ENCODE data around the gene TAC4. TPM values are rescaled to one million over a fixed set of nuclear protein-coding genes. Genes with fewer than 3 reads are reported as not detected.
A peak's percentile ranks its signal among the peaks of the same experiment; 100 is the strongest.

The TAC4 gene
- total and polyA plus RNA-seq, 4 donors: not detected

- WGBS, 2 donors: 2 to 4% methylated on average over 17 of the region's 17 CpGs
- DNase-seq: no peak
- Histone ChIP-seq H3K36me3 (ENCODE audit: control insufficient read depth in 1 of 2, insufficient read depth in 2 of 2, low read length in 1 of 2) (no peaks in the 10 kb centered on the region), H3K4me3 (ENCODE audit: low read length in 2 of 2) (peak overlapping the region; percentile 8 to 38), H3K27ac (ENCODE audit: low read depth in 1 of 2, low read length in 2 of 2) (no peak overlapping the region), H3K4me1 (ENCODE audit: control insufficient read depth in 1 of 2, insufficient read depth in 2 of 2, low read length in 2 of 2) (no peaks in the 10 kb centered on the region), H3K27me3 (ENCODE audit: control insufficient read depth in 1 of 2, insufficient read depth in 2 of 2, low read length in 1 of 2) (no peaks in the 10 kb centered on the region), H3K9me3 (ENCODE audit: control insufficient read depth, low read length) (no peaks in the 10 kb centered on the region)
- no peak for ATAC-seq (ENCODE audit: low FRiP score)
- intact Hi-C loops (cut with DNase I): loop anchor here (5.0 kb wide), 3 partner anchors 48 to 222 kb away; partner anchors contain the start of gene TAC4 (in 1 of the 2)
Measured at GRCh38 chr17:49789243-49789578, 58.7 kb downstream of the TAC4 start.

DNA sequence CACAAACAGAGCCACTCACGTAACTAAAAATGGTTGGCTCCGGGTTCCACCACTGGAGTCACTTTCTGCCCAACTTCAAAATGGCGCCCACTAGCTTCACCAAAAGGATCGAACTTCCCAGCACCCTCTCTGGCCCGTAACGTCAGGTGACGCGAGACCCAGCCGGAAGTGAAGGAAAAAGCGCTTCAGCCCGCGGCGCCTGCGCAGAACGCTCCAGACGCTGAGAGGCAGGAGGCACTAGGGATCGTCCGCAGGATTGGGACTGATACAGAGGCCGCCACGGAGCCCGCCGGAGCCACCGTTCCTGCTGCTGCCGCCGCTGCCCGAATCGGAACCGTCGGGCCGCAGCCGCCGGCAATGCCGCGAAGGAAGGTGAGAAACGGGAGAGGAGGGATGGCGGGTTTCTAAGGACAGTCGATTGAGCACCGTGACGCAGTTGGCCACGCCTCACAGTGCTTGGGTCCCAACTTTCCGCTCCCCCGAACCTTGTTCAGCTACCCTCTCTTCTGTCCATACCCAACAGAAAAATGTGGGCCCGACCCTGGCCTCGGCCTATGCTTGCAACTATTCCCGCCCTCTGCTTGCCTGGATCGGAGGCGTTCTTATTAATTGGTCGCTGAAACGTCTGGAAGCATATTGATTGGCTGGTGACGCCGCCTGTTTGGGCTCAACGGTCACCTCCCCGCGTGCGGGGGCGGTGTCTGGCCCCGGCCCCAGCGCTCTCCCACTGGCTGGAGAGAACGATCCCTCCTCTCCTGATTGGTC is 59.2 kb downstream of the TAC4 start, which contains the start of gene KAT7:
KAT7 (plus strand) TSS at position 204 of the 765 bp plus-strand sequence; CDS start at position 358, 154 bp downstream.
- no peaks in the 10 kb centered on the region for H3K4me1 ChIP-seq (ENCODE audit: control insufficient read depth in 1 of 2, insufficient read depth in 2 of 2, low read length in 2 of 2)
- peak within 1 kb of the TSS; percentile 73 to 98 for H3K27ac ChIP-seq (ENCODE audit: low read depth in 1 of 2, low read length in 2 of 2)
- peak; percentile 99 for DNase-seq
- peak within 1 kb of the TSS; percentile 64 to 86 for H3K4me3 ChIP-seq (ENCODE audit: low read length in 2 of 2)
- 0% methylated on average over 59 of the region's 59 CpGs for WGBS, 2 donors
- peak; percentile 98 for ATAC-seq (ENCODE audit: low FRiP score)
- no peaks in the 10 kb centered on the region for H3K9me3 ChIP-seq (ENCODE audit: control insufficient read depth, low read length)
- intact Hi-C loops (cut with DNase I): loop anchor here (1.0 to 5.0 kb wide), 4 partner anchors 24 to 221 kb away; partner anchors contain the start of genes FAM117A (in 1 of the 2) and TAC4 (in 1 of the 2)
- H3K36me3 ChIP-seq (ENCODE audit: control insufficient read depth in 1 of 2, insufficient read depth in 2 of 2, low read length in 1 of 2): no peaks in the 10 kb centered on the region
- no peaks in the 10 kb centered on the region for H3K27me3 ChIP-seq (ENCODE audit: control insufficient read depth in 1 of 2, insufficient read depth in 2 of 2, low read length in 1 of 2)

Other genes with a start within 250 kb of the TAC4 start
- gene SPOP, start 170.0 kb downstream of the TAC4 start, total RNA-seq: 100 to 1,000 TPM; 117 to 289 TPM
- gene SPOP, start 170.0 kb downstream of the TAC4 start, polyA plus RNA-seq: 10 to 100 TPM; 54.5 to 56.5 TPM
- gene SLC35B1, start 140.1 kb downstream of the TAC4 start, total RNA-seq: 10 to 100 TPM; 31.5 to 43.7 TPM
- 10 to 100 TPM; 33.2 to 37.5 TPM for gene SLC35B1, start 140.1 kb downstream of the TAC4 start, polyA plus RNA-seq
- 10 to 100 TPM; 16.9 to 17.2 TPM for gene FAM117A, start 83.9 kb downstream of the TAC4 start, total RNA-seq
- 10 to 100 TPM in 1 of 2 donors, 1 to 10 TPM in 1; 9.4 to 15.3 TPM for gene FAM117A, start 83.9 kb downstream of the TAC4 start, polyA plus RNA-seq
- 10 to 100 TPM; 60.8 to 63.9 TPM for gene KAT7, start 59.4 kb downstream of the TAC4 start, total RNA-seq
- 10 to 100 TPM in 1 of 2 donors, 1 to 10 TPM in 1; 6.1 to 17.4 TPM for gene KAT7, start 59.4 kb downstream of the TAC4 start, polyA plus RNA-seq
- under 1 TPM in 1 of 2 donors, not detected in 1; 0.39 TPM for gene DLX4, start 121.1 kb upstream of the TAC4 start, total RNA-seq
- under 1 TPM in 1 of 2 donors, not detected in 1; 0.50 TPM for gene DLX4, start 121.1 kb upstream of the TAC4 start, polyA plus RNA-seq
- 1 to 10 TPM in 1 of 2 donors, under 1 TPM in 1; 0.18 to 1.3 TPM for gene DLX3, start 147.2 kb upstream of the TAC4 start, total RNA-seq
- 1 to 10 TPM in 1 of 2 donors, under 1 TPM in 1; 0.41 to 1.0 TPM for gene DLX3, start 147.2 kb upstream of the TAC4 start, polyA plus RNA-seq
- 100 to 1,000 TPM; 113 to 150 TPM for gene ITGA3, start 208.0 kb upstream of the TAC4 start, total RNA-seq
- 100 to 1,000 TPM in 1 of 2 donors, 10 to 100 TPM in 1; 48.1 to 159 TPM for gene ITGA3, start 208.0 kb upstream of the TAC4 start, polyA plus RNA-seq
- gene PDK2, start 247.3 kb upstream of the TAC4 start, total RNA-seq: 10 to 100 TPM; 39.4 to 42.8 TPM
- gene PDK2, start 247.3 kb upstream of the TAC4 start, polyA plus RNA-seq: 10 to 100 TPM; 15.0 to 45.8 TPM

All from aorta (tissue), 5 donors.